Esophagus squamous epithelium (tissue), 4 donors: ENCODE measurements around the gene ITIH5.

ENCODE experiments used
- CTCF ChIP-seq, 6 experiments: fragments of 450-650 bp in 4 of 6; fragments of 200-600 bp in 2 of 6; sonication (generic) in 2 of 6; IDR thresholded peaks; one replicate each; pipeline ENCODE4 v1.5.1; 2016 to 2019; ENCODE audit warnings: antibody characterized with exemption in 6 of 6, mild to moderate bottlenecking in 4 of 6, moderate library complexity in 4 of 6
- POLR2A ChIP-seq, 4 donors: fragments of 450-650 bp; IDR thresholded peaks; one replicate each; pipeline ENCODE4 v1.6.1; 2017; ENCODE audit warnings: antibody characterized with exemption in 4 of 4, mild to moderate bottlenecking in 4 of 4, moderate library complexity in 3 of 4

- no peak for TF ChIP-seq CTCF (IDR thresholded peaks at IDR 0.05)
- TF ChIP-seq POLR2A (IDR thresholded peaks at IDR 0.05): no peak
These were observed 73.7 kb downstream of the ITIH5 start for GRCh38 chr10:7593063-7593462.
